HUDEP-2 (cell line): ENCODE measurements around the gene GPRC5A.

Source experiments
- DNase-seq, 76 experiments: peaks; one replicate each; lab custom pipeline; 2025; ENCODE audit not compliant: unreplicated experiment in 76 of 76; lab: John Stamatoyannopoulos, UW

Gene GPRC5A

GRCh38 chr12:12936983-12937491, 45.7 kb downstream of the GPRC5A start:
- DNase-seq: no peak

- no peak for DNase-seq
Observed at GRCh38 chr12:12938541-12938940, 47.2 kb downstream of the GPRC5A start.

- DNase-seq: no peak
Observed at GRCh38 chr12:12939888-12940287, 48.5 kb downstream of the GPRC5A start.

GRCh38 chr12:12941450-12942350, 50.3 kb downstream of the GPRC5A start:
- DNase-seq: no peak

- no peak for DNase-seq
Observed at GRCh38 chr12:12943586-12944260, 52.4 kb downstream of the GPRC5A start.

- DNase-seq: no peak
Observed at GRCh38 chr12:12945591-12945990, 54.2 kb downstream of the GPRC5A start.

- no peak for DNase-seq
Observed at GRCh38 chr12:12946686-12947355, 55.5 kb downstream of the GPRC5A start.

- DNase-seq: no peak
Observed at GRCh38 chr12:12947902-12948301, 56.5 kb downstream of the GPRC5A start.

GRCh38 chr12:12951504-12951903, 60.1 kb downstream of the GPRC5A start:
- no peak for DNase-seq

- no peak for DNase-seq
Observed at GRCh38 chr12:12952036-12952435, 60.7 kb downstream of the GPRC5A start, which contains the start of gene GPRC5D. Gene GPRC5D (minus strand): TSS chr12:12952170. CDS start chr12:12950384, 1,786 bp downstream.

- no peak for DNase-seq
Observed at GRCh38 chr12:12954356-12954755, 63.0 kb downstream of the GPRC5A start.

- no peak for DNase-seq
Observed at GRCh38 chr12:12954878-12955625, 63.7 kb downstream of the GPRC5A start.

- no peak for DNase-seq
Observed at GRCh38 chr12:12958886-12959285, 67.5 kb downstream of the GPRC5A start.

GRCh38 chr12:12960639-12961209, 69.4 kb downstream of the GPRC5A start:
- DNase-seq: no peak

- no peak for DNase-seq
Observed at GRCh38 chr12:12964255-12964654, 72.9 kb downstream of the GPRC5A start.

- DNase-seq: no peak
Observed at GRCh38 chr12:12965836-12966235, 74.5 kb downstream of the GPRC5A start.
